Hepatocyte (in vitro differentiated cells): ENCODE data around the gene CLCN4. TPM values are rescaled to one million over a fixed set of nuclear protein-coding genes. Genes with fewer than 3 reads are reported as not detected.

Source experiments
- DNase-seq: peaks from one replicate; pipeline ENCODE4 v3.0.0-alpha.2; 2016; ENCODE audit warnings: low spot score
- H2AFZ ChIP-seq: fragments of 200-600 bp; sonication (generic); 2 replicates; pipeline ENCODE4 v1.6.0; 2016; ENCODE audit warnings: antibody characterized with exemption, mild to moderate bottlenecking
- H3K27ac ChIP-seq: fragments of 200-600 bp; sonication (generic); 2 replicates; pipeline ENCODE4 v1.5.1; 2016; ENCODE audit warnings: mild to moderate bottlenecking
- H3K27me3 ChIP-seq: fragments of 200-600 bp; sonication (generic); 2 replicates; pipeline ENCODE4 v1.6.1; 2016
- H3K36me3 ChIP-seq: fragments of 200-600 bp; sonication (generic); replicated peaks from 2 replicates; pipeline ENCODE4 v1.5.1; 2016; ENCODE audit warnings: low read depth; ENCODE audit not compliant: insufficient read depth
- H3K4me1 ChIP-seq: fragments of 200-600 bp; sonication (generic); 2 replicates; pipeline ENCODE4 v1.5.1; 2016; ENCODE audit warnings: mild to moderate bottlenecking, moderate library complexity; ENCODE audit not compliant: insufficient read depth
- H3K4me2 ChIP-seq: fragments of 200-600 bp; sonication (generic); 2 replicates; pipeline ENCODE4 v1.6.0; 2016
- H3K4me3 ChIP-seq: fragments of 200-600 bp; sonication (generic); 2 replicates; pipeline ENCODE4 v1.5.1; 2016; ENCODE audit warnings: mild to moderate bottlenecking
- H3K79me2 ChIP-seq: fragments of 200-600 bp; sonication (generic); 2 replicates; pipeline ENCODE4 v1.6.0; 2017; ENCODE audit warnings: mild to moderate bottlenecking
- H3K9me2 ChIP-seq: fragments of 200-600 bp; sonication (generic); replicated peaks from 2 replicates; pipeline ENCODE4 v1.6.0; 2017; ENCODE audit warnings: mild to moderate bottlenecking; ENCODE audit not compliant: insufficient read depth
- H3K9me3 ChIP-seq: fragments of 200-600 bp; sonication (generic); 2 replicates; pipeline ENCODE4 v1.5.1; 2016; ENCODE audit warnings: low read depth, mild to moderate bottlenecking
- H4K20me1 ChIP-seq: fragments of 200-600 bp; sonication (generic); 2 replicates; pipeline ENCODE4 v1.6.0; 2016; ENCODE audit warnings: mild to moderate bottlenecking; ENCODE audit not compliant: insufficient read depth, poor library complexity, severe bottlenecking
- CTCF ChIP-seq: fragments of 200-600 bp; sonication (generic); IDR thresholded peaks from 2 replicates; pipeline ENCODE4 v1.5.1; 2016; ENCODE audit warnings: antibody characterized with exemption, mild to moderate bottlenecking; ENCODE audit not compliant: poor library complexity
- EZH2 ChIP-seq: fragments of 200-600 bp; sonication (generic); IDR thresholded peaks from 2 replicates; pipeline ENCODE4 v1.6.1; 2016; ENCODE audit warnings: antibody characterized with exemption, mild to moderate bottlenecking, borderline replicate concordance
- EZH2phosphoT487 ChIP-seq: fragments of 200-600 bp; sonication (generic); IDR thresholded peaks from one replicate; pipeline ENCODE4 v1.6.1; 2018; ENCODE audit warnings: antibody characterized with exemption, mild to moderate bottlenecking, low read depth, moderate library complexity; ENCODE audit not compliant: unreplicated experiment, severe bottlenecking
- WGBS: methylation state at CpG from one replicate; pipeline ENCODE4 v1.1.6; 2016; ENCODE audit warnings: low lambda C conversion rate; ENCODE audit errors: missing lambda C conversion rate; 5-methylcytosine and 5-hydroxymethylcytosine counted together
- polyA plus RNA-seq: library from polyadenylated mRNA; unstranded; fragments of >200 nt; fragmentation: Nextera tagmentation; extraction: Ambion mirVana; gene quantifications from 2 replicates; pipeline ENCODE4 v1.2.1, GENCODE V29; 2016
- total RNA-seq: library from RNA; depleted of rRNA; stranded (reverse); fragments of >200 nt; gene quantifications from 2 replicates; pipeline ENCODE4 v1.2.3, GENCODE V29; 2014

The CLCN4 gene
- total and polyA plus RNA-seq, 2 experiments from 2014 or later: 2.2 to 3.8 TPM

- Histone ChIP-seq H3K36me3 (no peaks in the 10 kb centered on the region), H3K4me2 (peak overlapping the region; percentile 56), H3K4me3 (no peak overlapping the region), H3K4me1 (peaks cover 10% of the 10 kb centered on the region), H3K79me2 (no peaks in the 10 kb centered on the region), H2AFZ (no peak overlapping the region), H4K20me1 (no peaks in the 10 kb centered on the region), H3K27ac (peak overlapping the region; percentile 77), H3K9me2 (no peaks in the 10 kb centered on the region), H3K9me3 (no peaks in the 10 kb centered on the region), H3K27me3 (no peaks in the 10 kb centered on the region)
- WGBS: 65% methylated on average over 11 of the region's 11 CpGs
- peak; percentile 21 for DNase-seq
- TF ChIP-seq EZH2 (no peak), CTCF (peak; percentile 2)
These were observed 16.1 kb downstream of the CLCN4 start for GRCh38 chrX:10172877-10173276.

GRCh38 chrX:10173331-10173900, 16.6 kb downstream of the CLCN4 start:
- Histone ChIP-seq H2AFZ (no peak overlapping the region), H4K20me1 (no peaks in the 10 kb centered on the region), H3K79me2 (no peaks in the 10 kb centered on the region), H3K4me1 (peaks cover 10% of the 10 kb centered on the region), H3K27ac (peak overlapping the region; percentile 77), H3K4me3 (no peak overlapping the region), H3K27me3 (no peaks in the 10 kb centered on the region), H3K4me2 (peak overlapping the region; percentile 56), H3K9me3 (no peaks in the 10 kb centered on the region), H3K36me3 (no peaks in the 10 kb centered on the region), H3K9me2 (no peaks in the 10 kb centered on the region)
- no peak for TF ChIP-seq EZH2
- no peak for TF ChIP-seq EZH2phosphoT487
- TF ChIP-seq CTCF: no peak
- DNase-seq: peak; percentile 82
- WGBS: 60% methylated on average over 18 of the region's 19 CpGs

- H3K9me2 ChIP-seq: no peaks in the 10 kb centered on the region
- H3K4me2 ChIP-seq: no peak overlapping the region
- DNase-seq: no peak
These were observed 17.3 kb downstream of the CLCN4 start for GRCh38 chrX:10174051-10174450.

More at GRCh38 chrX:10174051-10174450, 17.3 kb downstream of the CLCN4 start:
- Histone ChIP-seq H2AFZ (no peak overlapping the region), H4K20me1 (no peaks in the 10 kb centered on the region), H3K4me3 (no peak overlapping the region), H3K27ac (peak overlapping the region; percentile 77), H3K4me1 (peaks cover 10% of the 10 kb centered on the region), H3K79me2 (no peaks in the 10 kb centered on the region), H3K27me3 (no peaks in the 10 kb centered on the region), H3K9me3 (no peaks in the 10 kb centered on the region), H3K36me3 (no peaks in the 10 kb centered on the region)
- WGBS: 77% methylated on average over 9 of the region's 9 CpGs
- TF ChIP-seq EZH2phosphoT487: no peak
- no peak for TF ChIP-seq CTCF
- no peak for TF ChIP-seq EZH2
